Mucosa of descending colon (tissue), 3 donors: ENCODE measurements around the gene FOXL3. TPM values are rescaled to one million over a fixed set of nuclear protein-coding genes. Genes with fewer than 3 reads are reported as not detected.
A peak's percentile ranks its signal among the peaks of the same experiment; 100 is the strongest.

Experiments
- ATAC-seq: fragments of 200-7000 bp; cut with Tn5 transposase; one replicate; pipeline ENCODE4 v1.9.1; 2020; ENCODE audit warnings: mild to moderate bottlenecking, moderate library complexity
- DNase-seq, 3 donors: peaks; one replicate each; pipeline ENCODE4 v3.0.0-alpha.2; 2020
- H3K36me3 ChIP-seq: fragments of 200-600 bp; one replicate; pipeline ENCODE4 v1.8.0; 2021; ENCODE audit warnings: low read depth, mild to moderate bottlenecking
- H3K4me1 ChIP-seq: fragments of 200-600 bp; one replicate; pipeline ENCODE4 v1.8.0; 2021; ENCODE audit warnings: low read depth, mild to moderate bottlenecking
- H3K4me3 ChIP-seq: fragments of 200-600 bp; one replicate; pipeline ENCODE4 v1.8.0; 2021; ENCODE audit warnings: mild to moderate bottlenecking
- H3K9me3 ChIP-seq: fragments of 200-600 bp; one replicate; pipeline ENCODE4 v1.8.0; 2021; ENCODE audit warnings: mild to moderate bottlenecking
- intact Hi-C, 2 donors: fragments of 100-400 bp; cut with DNase I in 1 of 2; cut with micrococcal nuclease in 1 of 2; formaldehyde crosslinking; loops; one replicate each; pipeline versions ENCODE4 v1.11.0 to v1.11.1; 2022; cut with DNase I, micrococcal nuclease
- total RNA-seq, 3 donors: library from RNA; stranded (reverse); fragmentation: NEBNext Ultra II Directional in 2 of 3; extraction: Animal tissue kit (Norgen Biotek cat#: 25700) in 2 of 3; gene quantifications; one replicate each; pipeline versions ENCODE4 v1.2.1 to v1.2.4, GENCODE V29; 2021 to 2023
- TF ChIP-seq, protein P1 (sequence below): fragments of 200-600 bp; IDR thresholded peaks from one replicate; pipeline ENCODE4 v1.8.0; 2022; ENCODE audit warnings: antibody characterized with exemption, mild to moderate bottlenecking
- donor health status: DM: no; HTN: no; CAD: no; lungs with moderate emphysema.
- donor health status: DM: no; HTN: no; CAD: no.
- donor health status: DM: no; HTN: yes; CAD: no.

The FOXL3 gene
- total RNA-seq, 3 donors from 2014 or later, result 0.43 TPM; not detected in 2

DNA sequence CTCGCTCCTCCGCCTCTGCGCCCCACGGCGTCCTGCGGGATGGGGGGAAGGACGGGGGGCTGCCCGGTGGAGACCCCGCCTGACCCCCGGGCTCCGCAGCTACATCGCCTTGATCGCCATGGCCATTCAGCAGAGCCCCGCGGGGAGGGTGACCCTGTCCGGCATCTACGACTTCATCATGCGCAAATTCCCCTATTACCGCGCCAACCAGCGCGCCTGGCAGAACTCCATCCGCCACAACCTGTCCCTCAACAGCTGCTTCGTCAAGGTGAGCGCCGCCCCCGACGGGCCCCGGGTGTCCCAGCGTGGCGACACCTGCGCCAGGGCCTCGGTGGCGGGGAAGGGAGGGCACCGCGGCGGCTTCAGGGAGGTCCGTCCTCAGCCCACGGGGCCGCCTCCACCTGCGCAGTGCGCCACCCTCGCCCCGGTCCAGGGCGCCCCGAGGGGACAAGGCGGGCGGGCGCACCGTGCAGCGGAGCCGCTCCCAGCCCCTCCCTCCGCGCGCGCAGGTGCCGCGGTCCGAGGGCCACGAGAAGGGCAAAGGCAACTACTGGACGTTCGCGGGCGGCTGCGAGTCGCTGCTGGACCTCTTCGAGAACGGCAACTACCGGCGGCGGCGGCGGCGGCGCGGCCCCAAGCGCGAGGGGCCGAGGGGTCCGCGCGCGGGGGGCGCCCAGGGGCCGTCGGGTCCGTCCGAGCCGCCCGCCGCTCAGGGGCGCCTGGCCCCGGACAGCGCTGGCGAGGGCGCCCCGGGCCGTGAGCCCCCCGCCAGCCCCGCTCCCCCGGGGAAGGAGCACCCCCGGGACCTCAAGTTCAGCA is 793 bp downstream of the FOXL3 start:
- no peaks in the 10 kb centered on the region for H3K9me3 ChIP-seq
- DNase-seq, result peak in 2 of 3 donors; percentile 46 to 63
- H3K4me1 ChIP-seq, result peaks cover 8% of the 10 kb centered on the region
- H3K4me3 ChIP-seq, result no peak overlapping the region
- no peaks in the 10 kb centered on the region for H3K36me3 ChIP-seq
- intact Hi-C loops, result no loop called here
- TF ChIP-seq, protein P1, sequence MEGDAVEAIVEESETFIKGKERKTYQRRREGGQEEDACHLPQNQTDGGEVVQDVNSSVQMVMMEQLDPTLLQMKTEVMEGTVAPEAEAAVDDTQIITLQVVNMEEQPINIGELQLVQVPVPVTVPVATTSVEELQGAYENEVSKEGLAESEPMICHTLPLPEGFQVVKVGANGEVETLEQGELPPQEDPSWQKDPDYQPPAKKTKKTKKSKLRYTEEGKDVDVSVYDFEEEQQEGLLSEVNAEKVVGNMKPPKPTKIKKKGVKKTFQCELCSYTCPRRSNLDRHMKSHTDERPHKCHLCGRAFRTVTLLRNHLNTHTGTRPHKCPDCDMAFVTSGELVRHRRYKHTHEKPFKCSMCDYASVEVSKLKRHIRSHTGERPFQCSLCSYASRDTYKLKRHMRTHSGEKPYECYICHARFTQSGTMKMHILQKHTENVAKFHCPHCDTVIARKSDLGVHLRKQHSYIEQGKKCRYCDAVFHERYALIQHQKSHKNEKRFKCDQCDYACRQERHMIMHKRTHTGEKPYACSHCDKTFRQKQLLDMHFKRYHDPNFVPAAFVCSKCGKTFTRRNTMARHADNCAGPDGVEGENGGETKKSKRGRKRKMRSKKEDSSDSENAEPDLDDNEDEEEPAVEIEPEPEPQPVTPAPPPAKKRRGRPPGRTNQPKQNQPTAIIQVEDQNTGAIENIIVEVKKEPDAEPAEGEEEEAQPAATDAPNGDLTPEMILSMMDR, result no peak
- ATAC-seq, result peak; percentile 53

DNA sequence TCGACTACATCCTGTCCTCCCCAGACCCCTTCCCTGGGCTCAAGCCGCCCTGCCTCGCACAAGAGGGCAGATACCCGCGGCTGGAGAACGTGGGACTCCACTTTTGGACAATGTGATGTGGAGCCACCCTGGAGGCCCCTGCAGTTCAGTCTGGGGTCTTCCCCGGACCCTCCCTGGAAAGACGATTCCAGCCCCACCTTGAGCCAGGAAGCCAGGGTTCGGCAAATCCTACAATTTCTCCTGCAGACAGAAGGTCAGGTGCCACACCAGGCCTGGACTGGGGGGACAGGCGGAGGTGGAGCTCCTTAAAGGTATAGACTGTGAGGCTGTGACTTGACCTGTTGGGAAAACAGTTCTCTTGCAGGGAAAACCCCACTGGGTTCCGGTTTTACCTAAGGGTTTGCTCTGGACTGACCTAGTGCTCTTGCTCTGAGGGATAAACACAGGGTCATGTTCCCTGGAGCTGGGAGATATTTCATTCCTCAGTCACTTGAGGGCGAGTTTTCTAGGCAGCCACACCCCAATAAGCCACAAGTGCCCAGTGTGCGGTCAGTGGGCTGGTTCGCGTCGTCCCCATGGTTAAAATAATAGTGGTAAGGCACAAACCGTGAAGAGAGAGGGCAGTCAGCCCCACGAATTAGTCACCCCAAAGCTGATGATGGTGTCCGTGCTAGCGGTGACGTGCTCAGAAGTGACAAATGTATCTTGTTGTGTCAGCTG is 1.6 kb downstream of the FOXL3 start:
- ATAC-seq, result no peak
- Histone ChIP-seq H3K4me3 (no peak overlapping the region), H3K36me3 (no peaks in the 10 kb centered on the region), H3K4me1 (peaks cover 8% of the 10 kb centered on the region), H3K9me3 (no peaks in the 10 kb centered on the region)
- TF ChIP-seq, protein P1, result no peak
- peak in 1 of 3 donors; percentile 29 for DNase-seq
- intact Hi-C loops, result no loop called here

DNA sequence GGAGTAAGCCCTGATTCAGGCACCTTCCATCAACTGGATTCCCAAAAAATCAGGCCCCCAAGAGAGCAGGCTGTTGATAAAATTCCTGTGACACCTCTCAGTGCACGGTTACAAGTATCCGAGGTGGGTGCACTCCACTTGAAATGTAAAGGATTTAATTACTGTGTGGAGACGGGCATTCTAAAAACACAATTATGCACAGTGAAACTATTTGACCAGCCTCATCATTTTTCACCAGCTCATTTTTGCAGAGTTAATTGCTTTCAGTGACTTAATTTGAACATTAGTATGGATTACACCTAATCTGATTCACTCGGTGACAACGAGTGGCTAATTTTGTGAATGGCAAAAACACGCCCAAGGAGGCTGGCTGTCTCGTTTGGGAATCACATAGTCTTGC is 2.3 kb downstream of the FOXL3 start:
- Histone ChIP-seq H3K9me3 (no peaks in the 10 kb centered on the region), H3K4me3 (no peak overlapping the region), H3K36me3 (no peaks in the 10 kb centered on the region), H3K4me1 (peaks cover 8% of the 10 kb centered on the region)
- ATAC-seq (no peak), DNase-seq (no peak)
- TF ChIP-seq, protein P1, result no peak
- intact Hi-C loops, result no loop called here

DNA sequence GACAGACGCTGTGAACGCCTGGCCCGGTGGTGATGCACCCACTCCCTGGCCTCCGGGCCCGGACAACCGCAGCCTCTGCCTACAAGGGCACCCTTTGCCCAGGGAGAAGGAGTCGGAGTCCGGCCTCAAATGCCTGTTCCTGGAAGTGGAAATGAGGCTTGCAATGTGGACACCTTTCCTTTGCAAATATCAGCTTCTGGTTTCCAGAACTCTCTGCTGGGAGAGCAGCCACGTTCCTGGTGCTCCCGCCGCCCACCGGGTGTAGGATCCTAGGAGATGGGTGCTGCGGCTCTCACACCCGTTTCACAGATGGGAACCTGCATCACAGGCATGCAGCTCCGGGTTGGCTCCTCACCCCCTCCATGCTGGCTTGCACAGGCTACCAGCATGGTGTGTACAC is 2.9 kb downstream of the FOXL3 start:
- ATAC-seq (no peak), DNase-seq (peak in 1 of 3 donors; percentile 24)
- TF ChIP-seq, protein P1, result no peak
- Histone ChIP-seq H3K4me1 (peaks cover 8% of the 10 kb centered on the region), H3K36me3 (no peaks in the 10 kb centered on the region), H3K9me3 (no peaks in the 10 kb centered on the region), H3K4me3 (no peak overlapping the region)
- intact Hi-C loops, result no loop called here

DNA sequence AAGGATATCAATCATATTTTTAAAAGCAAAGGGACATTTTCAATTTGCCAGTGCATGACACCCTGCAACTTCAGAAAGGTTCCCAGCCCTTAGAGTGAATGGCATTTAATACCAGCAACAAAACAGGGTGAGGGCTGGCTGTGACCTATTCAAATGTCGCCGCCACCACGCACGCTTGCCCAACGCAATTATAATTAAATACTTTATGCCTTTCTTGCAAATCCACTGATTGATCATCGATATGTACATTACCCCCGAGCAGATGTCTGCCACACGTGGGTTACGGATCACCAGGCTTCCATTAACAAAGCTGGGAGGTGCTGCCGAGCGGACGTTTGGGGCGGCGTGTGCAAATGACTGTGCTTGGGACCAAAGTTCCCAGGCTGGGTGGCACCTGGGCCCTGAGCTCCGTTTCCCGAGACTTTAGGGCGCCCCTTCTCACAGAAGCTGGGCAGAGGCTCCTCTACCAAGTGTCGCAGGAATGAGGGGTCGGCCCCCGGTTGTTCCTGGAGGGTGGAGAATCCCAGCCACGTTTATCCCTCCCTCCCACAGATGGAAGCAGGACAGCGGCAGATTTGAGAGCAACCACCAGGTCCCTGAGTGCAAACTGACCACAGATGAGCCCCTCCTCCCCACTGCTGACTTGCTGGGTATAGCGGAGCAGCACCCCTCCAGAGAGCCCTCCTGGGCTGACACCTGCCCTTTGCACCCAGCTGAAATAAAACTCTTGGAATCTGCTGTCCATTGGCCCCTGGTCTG is 3.9 kb downstream of the FOXL3 start:
- peak; percentile 67 for ATAC-seq
- peak in 2 of 3 donors; percentile 43 to 57 for DNase-seq

More for the DNA sequence above, 3.9 kb downstream of the FOXL3 start:
- no peak overlapping the region for H3K4me3 ChIP-seq
- intact Hi-C loops, result no loop called here
- TF ChIP-seq, protein P1, result no peak
- peaks cover 8% of the 10 kb centered on the region for H3K4me1 ChIP-seq
- H3K9me3 ChIP-seq, result no peaks in the 10 kb centered on the region
- no peaks in the 10 kb centered on the region for H3K36me3 ChIP-seq
